Muscle layer of duodenum (tissue), 2 donors: Measurements from ENCODE around the gene RELN.

Experiments used
- H3K27ac ChIP-seq: one replicate; pipeline ENCODE4 v1.7.0; 2013; ENCODE audit warnings: mild to moderate bottlenecking, low read length
- H3K27me3 ChIP-seq: one replicate; pipeline ENCODE4 v1.7.0; 2013; ENCODE audit warnings: low read depth, mild to moderate bottlenecking, control low read depth, low read length
- H3K36me3 ChIP-seq, 2 donors: one replicate each; pipeline ENCODE4 v1.7.0; 2013; ENCODE audit warnings: low read length in 2 of 2, control low read depth in 1 of 2, mild to moderate bottlenecking in 1 of 2; ENCODE audit not compliant: insufficient read depth in 2 of 2, control insufficient read depth in 1 of 2
- H3K4me1 ChIP-seq, 2 donors: one replicate each; pipeline ENCODE4 v1.7.0; 2013; ENCODE audit warnings: low read length in 2 of 2, mild to moderate bottlenecking in 2 of 2, control low read depth in 1 of 2, moderate library complexity in 1 of 2; ENCODE audit not compliant: insufficient read depth in 2 of 2, control insufficient read depth in 1 of 2
- H3K4me3 ChIP-seq, 2 donors: one replicate each; pipeline ENCODE4 v1.7.0; 2013; ENCODE audit warnings: low read length in 2 of 2, low read depth in 1 of 2, mild to moderate bottlenecking in 1 of 2
- H3K9me3 ChIP-seq, 2 donors: one replicate each; pipeline ENCODE4 v1.7.0; 2013; ENCODE audit warnings: low read length in 2 of 2, control low read depth in 1 of 2, mild to moderate bottlenecking in 1 of 2; ENCODE audit not compliant: control insufficient read depth in 1 of 2
- donor health status: healthy.

RELN gene

DNA sequence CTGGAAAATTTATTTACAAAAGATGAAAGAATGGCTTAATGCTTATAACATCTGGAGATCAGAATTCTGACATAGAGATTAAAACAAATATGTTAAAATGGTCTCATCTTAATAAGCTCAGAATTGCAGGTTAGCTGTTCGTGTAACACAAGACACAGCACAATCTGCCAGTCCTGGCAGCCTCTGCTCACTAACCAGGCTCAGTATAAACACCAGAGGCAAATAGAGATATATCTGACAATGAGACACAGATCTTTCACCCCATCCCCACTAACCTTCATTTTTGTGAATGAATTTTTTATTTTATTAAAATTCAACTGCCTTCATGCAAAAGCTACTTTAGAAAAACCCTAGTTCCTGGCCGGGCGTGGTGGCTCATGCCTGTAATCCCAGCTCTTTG is 51.8 kb downstream of the RELN start:
- Histone ChIP-seq H3K36me3 (no peaks in the 10 kb centered on the region), H3K27me3 (no peaks in the 10 kb centered on the region), H3K27ac (no peak overlapping the region), H3K4me1 (no peaks in the 10 kb centered on the region), H3K9me3 (no peaks in the 10 kb centered on the region), H3K4me3 (no peak overlapping the region)

- H3K4me3 ChIP-seq: no peak overlapping the region
- no peaks in the 10 kb centered on the region for H3K27me3 ChIP-seq
- no peaks in the 10 kb centered on the region for H3K36me3 ChIP-seq
- H3K9me3 ChIP-seq: no peaks in the 10 kb centered on the region
- no peak overlapping the region for H3K27ac ChIP-seq
- H3K4me1 ChIP-seq: no peaks in the 10 kb centered on the region
Observed at GRCh38 chr7:103936558-103936957, 52.9 kb downstream of the RELN start.

- Histone ChIP-seq H3K9me3 (no peaks in the 10 kb centered on the region), H3K36me3 (no peaks in the 10 kb centered on the region), H3K4me3 (no peak overlapping the region), H3K27me3 (no peaks in the 10 kb centered on the region), H3K4me1 (no peaks in the 10 kb centered on the region), H3K27ac (no peak overlapping the region)
Observed at GRCh38 chr7:103934508-103934907, 55.0 kb downstream of the RELN start.

- H3K27me3 ChIP-seq: no peaks in the 10 kb centered on the region
- no peaks in the 10 kb centered on the region for H3K9me3 ChIP-seq
- H3K4me1 ChIP-seq: no peaks in the 10 kb centered on the region
- H3K27ac ChIP-seq: no peak overlapping the region
- no peak overlapping the region for H3K4me3 ChIP-seq
- no peaks in the 10 kb centered on the region for H3K36me3 ChIP-seq
Observed at GRCh38 chr7:103932389-103932788, 57.1 kb downstream of the RELN start.

GRCh38 chr7:103929901-103930311 is 59.6 kb downstream of the RELN start:
- no peak overlapping the region for H3K4me3 ChIP-seq
- no peaks in the 10 kb centered on the region for H3K36me3 ChIP-seq
- no peaks in the 10 kb centered on the region for H3K4me1 ChIP-seq
- H3K27me3 ChIP-seq: no peaks in the 10 kb centered on the region
- no peak overlapping the region for H3K27ac ChIP-seq
- H3K9me3 ChIP-seq: no peaks in the 10 kb centered on the region

- Histone ChIP-seq H3K27me3 (no peaks in the 10 kb centered on the region), H3K36me3 (no peaks in the 10 kb centered on the region), H3K4me3 (no peak overlapping the region), H3K4me1 (no peaks in the 10 kb centered on the region), H3K27ac (no peak overlapping the region), H3K9me3 (no peaks in the 10 kb centered on the region)
Observed at GRCh38 chr7:103928581-103928980, 60.9 kb downstream of the RELN start.

DNA sequence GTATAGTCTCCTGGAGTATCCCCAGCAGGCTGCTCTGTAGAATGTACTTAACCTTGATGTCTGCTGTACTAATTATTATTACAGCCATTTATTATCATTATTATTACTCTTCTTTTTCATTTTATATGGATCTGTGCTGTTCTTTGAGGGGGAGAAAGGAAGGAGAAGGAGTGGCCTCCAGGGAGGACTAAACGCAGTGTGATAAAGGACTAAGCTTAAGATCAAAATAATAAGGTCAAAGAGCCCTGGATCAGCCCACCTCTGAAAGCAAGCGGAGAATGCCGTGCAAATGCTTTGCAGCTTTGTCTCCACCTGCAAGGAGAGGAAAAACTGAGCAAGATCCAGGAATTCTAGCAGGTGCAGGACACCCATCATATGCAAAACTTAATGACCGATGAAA is 65.3 kb downstream of the RELN start:
- H3K27me3 ChIP-seq: no peaks in the 10 kb centered on the region
- H3K4me3 ChIP-seq: no peak overlapping the region
- no peak overlapping the region for H3K27ac ChIP-seq
- H3K36me3 ChIP-seq: no peaks in the 10 kb centered on the region
- H3K9me3 ChIP-seq: no peaks in the 10 kb centered on the region
- H3K4me1 ChIP-seq: no peaks in the 10 kb centered on the region

DNA sequence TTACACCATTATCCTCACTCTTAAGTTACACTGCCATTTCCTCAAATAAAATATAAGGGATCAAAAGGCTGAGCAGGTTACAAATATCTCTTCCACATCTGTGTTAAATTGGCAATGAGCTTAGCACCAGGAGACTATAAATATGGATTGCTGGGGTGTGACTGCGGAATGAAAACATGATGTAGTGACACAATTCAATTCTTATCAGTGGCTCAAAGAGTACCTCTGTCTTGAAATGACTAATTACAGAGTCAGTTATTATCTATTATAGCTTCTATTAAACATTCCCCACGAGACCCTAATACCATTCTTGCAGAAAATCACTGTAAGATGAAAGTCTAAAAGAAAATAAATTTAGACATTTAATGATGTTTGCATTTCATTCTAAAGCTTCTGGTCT is 67.1 kb downstream of the RELN start:
- Histone ChIP-seq H3K4me3 (no peak overlapping the region), H3K9me3 (no peaks in the 10 kb centered on the region)

DNA sequence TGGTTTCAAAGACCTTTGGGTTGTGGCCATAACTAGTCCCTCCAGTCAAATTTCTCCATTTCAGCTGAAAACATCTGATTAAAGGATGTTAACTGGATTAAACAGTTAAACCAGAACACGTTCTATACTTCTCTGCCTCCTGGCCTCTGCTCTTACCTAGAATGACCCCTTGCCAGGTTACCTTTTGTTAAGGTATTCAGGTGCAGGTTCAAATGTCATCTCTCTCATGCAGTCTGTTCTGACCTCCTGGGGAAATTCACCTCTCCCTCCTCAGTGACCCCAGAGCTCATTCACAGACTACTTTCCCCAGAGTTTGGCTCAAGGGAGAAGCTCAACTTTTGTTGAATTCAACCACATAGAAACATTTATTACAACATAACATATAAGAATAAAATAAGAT is 67.8 kb downstream of the RELN start:
- no peaks in the 10 kb centered on the region for H3K36me3 ChIP-seq
- H3K9me3 ChIP-seq: no peaks in the 10 kb centered on the region
- H3K27ac ChIP-seq: no peak overlapping the region
- no peak overlapping the region for H3K4me3 ChIP-seq
- no peaks in the 10 kb centered on the region for H3K4me1 ChIP-seq
- no peaks in the 10 kb centered on the region for H3K27me3 ChIP-seq

More for the DNA sequence above, 67.1 kb downstream of the RELN start:
- Histone ChIP-seq H3K36me3 (no peaks in the 10 kb centered on the region), H3K27ac (no peak overlapping the region), H3K27me3 (no peaks in the 10 kb centered on the region), H3K4me1 (no peaks in the 10 kb centered on the region)

GRCh38 chr7:103919272-103919868 is 70.1 kb downstream of the RELN start:
- H3K9me3 ChIP-seq: no peaks in the 10 kb centered on the region
- no peak overlapping the region for H3K4me3 ChIP-seq
- no peaks in the 10 kb centered on the region for H3K27me3 ChIP-seq
- no peaks in the 10 kb centered on the region for H3K4me1 ChIP-seq
- no peaks in the 10 kb centered on the region for H3K36me3 ChIP-seq
- no peak overlapping the region for H3K27ac ChIP-seq

DNA sequence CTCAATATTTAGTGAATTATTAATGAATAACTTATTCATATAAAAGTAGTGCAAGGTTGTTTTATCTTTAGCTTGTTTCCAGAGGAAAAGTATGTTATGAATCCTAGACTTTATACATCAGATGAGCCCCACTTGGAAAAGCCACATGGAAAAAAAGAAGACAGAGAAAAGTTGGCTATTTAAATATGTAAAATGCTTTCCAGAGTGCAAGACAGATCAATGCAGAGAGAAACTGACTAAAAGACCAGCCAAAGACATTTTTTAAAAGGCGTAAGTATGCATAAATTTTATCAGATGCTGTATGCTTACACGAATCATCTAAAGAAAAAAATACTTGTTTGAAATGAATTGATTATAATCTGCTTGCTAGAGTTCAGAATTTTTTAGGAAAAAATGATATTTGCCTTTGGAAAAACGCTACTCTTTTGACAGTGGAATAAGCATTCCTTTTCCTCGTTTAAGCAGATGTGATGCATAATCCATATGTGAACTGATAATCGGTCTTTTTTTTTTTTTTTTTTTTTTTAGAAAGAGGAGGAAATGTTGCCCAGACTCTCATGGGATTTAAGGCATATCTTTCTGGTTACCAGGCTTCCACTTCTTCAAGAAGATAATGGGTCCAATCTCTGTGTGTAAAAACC is 70.7 kb downstream of the RELN start:
- Histone ChIP-seq H3K4me3 (no peak overlapping the region), H3K27ac (no peak overlapping the region), H3K9me3 (no peaks in the 10 kb centered on the region), H3K27me3 (no peaks in the 10 kb centered on the region), H3K36me3 (no peaks in the 10 kb centered on the region), H3K4me1 (no peaks in the 10 kb centered on the region)
